HG02588 (cell line): ENCODE results near the gene PTCSC3.

Experiments
- ATAC-seq: cut with Tn5 transposase; IDR thresholded peaks from one replicate; pipeline ENCODE4 v1.9.1; 2021; ENCODE audit warnings: mild to moderate bottlenecking, moderate library complexity; ENCODE audit not compliant: unreplicated experiment

The PTCSC3 gene

DNA sequence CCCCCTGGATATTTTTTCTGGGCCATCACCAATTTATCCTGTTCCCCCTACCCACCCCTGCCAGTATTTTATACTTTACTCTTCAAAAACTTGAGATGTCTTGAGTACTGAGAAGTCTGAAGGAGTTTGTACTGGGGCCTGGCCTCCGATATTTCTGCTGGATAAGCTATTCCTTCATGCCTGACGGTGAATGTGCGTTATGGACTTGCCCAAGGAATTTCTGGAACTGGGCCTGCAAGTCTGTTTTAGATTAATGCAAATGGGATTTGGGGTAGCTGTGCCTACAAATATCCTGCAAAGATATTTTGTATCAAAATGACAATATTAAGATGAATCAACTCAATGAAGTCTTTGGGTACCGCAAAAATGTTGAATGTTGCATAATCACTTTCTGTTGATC is at the start of gene PTCSC3:
TSS of gene PTCSC3 (minus strand) at position 199 of the 400 bp plus-strand sequence.
- no peak for ATAC-seq

DNA sequence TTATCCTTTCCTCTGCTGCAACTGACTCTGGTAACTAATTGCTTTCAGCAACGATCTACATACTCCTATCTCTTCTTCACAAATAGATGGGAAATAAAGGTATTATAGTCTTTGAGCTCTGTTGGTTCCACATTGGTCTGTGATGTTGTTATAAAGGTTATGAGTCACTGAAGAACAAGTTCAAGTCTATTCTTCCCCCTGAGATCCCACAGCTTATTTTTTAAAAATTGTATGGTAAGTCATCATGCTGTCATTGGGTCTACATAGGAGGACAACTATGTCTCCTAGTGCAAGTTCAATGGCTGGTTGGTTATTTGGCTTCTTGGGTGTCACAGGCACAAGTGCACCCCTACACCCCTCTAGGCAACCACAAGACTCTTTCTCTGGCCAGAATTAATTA is 49.6 kb upstream of the PTCSC3 start:
- ATAC-seq = no peak

DNA sequence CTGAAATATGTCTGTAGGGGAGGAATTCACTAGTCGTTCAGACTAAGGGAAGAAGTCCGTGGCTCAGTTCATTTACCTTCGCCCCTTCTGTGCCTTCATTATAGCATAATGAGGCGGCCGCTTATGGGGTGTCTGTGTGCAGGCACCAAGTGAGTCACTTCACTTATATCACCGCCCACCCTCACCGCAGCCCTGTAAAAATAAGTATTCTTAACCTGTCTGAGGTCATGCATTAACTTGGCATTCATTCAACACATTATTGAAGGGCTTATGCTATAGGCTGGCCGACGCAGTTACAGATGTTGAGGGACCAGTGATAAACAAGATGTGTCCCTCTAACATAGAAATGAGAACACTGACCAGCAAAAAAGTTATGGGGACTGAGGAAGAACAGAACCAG is 47.7 kb upstream of the PTCSC3 start:
- ATAC-seq = no peak

DNA sequence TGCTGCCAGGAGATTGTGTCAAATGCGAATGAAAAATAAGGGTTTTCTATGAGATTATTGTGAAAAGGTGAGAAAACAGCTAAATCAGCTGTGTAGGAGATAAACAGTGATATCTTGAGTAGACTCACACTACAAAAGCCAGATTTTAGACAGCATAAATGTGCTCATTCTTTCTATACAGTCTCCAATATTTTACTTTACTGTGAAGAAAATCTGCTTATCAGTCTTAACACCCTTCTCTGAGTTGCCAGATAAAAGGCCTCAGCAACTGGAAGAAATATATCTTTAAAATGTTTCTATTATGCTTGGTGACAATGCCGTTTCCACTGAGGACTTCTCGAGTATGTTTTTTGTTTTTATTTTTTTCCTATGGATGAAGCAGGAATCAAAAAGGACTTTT is 47.0 kb upstream of the PTCSC3 start:
- no peak for ATAC-seq

DNA sequence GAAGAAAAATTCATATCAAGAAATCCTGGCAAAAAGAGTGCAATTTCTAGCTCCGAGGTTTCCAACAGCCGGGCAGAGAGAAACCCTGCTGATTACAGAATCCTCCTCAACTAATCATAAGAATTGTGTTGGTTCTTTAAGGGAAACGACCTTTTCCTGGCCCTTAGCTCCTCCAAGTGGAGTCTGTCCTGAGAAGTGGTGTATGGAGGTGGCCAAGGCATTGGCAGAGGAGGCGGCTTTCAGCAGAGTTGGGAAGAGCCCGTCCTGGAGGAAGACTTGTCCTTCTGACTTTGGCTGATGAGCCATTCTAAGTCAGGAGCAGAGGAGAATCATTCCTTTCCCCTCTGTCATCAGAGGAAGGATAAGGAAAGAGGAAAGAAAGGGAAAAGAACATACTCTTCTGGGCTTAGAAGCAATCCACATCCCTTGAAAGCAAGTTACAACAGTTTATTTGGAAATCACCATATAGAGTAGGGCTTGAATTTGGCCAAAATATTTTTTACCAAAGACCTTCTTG is 46.5 kb upstream of the PTCSC3 start:
- no peak for ATAC-seq

DNA sequence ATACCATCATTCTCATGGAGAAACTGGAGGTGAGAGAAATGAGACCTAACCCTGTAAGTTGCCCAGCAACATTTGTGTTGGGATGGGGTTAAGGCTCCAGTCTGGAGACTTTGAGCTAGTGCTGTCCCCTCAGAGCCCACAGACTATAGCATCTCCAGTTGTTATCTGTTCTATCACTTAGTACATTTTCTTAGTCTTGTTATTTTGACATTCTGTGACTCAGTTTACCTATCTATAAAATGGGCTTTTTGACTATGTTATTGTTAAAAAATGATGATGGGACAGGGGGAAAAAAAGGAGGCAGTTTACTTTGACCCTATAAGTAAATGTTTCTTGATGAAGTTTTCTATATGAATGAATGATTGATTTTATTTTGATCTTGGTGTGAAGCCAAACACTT is 45.8 kb upstream of the PTCSC3 start:
- no peak for ATAC-seq

DNA sequence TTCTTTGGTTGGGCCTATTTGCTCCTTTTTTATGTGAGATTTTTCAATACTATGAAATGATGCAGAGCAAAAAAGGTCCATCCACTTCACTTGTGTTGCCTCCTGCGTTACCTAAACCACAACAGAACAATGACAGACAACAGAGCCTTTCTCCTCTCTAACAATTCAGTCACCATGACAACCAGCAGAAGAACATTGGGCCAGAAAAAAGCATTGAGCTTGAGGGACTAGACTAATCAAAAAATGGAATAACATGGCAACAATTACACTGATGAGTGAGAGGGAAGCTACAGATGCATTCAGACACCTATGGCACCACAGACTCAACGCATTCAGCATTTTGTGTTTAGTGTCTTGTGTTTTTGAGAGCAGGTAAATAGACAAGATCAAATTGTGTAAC is 44.6 kb upstream of the PTCSC3 start:
- ATAC-seq = no peak

DNA sequence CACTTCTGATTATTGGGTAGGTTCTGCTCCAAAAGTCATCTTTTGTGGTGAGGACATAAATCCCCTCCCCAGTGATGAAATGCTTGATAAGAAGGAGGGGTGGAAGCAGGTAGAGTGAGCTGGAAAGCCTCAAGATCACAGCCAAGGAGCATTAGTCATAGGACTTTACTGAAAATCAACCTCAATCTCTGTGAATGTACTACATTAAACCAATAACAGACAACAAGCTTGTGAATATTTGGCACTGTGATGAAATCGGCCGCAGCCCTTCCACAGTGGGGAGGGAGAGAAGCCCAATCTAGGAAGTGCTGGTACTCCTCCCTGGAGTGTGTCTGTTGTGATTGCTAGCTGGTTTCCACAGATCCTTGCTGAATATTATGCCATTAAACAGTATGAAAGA is 41.2 kb upstream of the PTCSC3 start:
- ATAC-seq = no peak

DNA sequence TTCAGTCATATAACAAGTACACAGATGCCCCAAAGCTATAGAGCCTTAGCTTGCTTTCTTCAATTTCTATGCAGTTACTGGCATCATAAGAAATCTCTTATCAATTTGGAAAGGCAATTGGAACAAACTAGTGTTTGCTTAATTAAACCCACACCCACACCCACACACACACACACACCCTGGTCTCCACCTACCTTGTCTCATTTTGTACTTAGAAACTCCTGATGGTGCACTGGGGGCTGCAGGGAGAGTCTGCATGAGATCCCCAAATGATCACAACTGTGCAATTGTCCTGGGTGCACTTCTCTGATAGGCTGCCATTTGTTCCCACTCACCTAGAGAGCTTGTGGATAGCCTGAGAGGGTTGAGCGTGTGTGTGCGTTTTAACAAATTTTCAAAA is 40.5 kb upstream of the PTCSC3 start:
- no peak for ATAC-seq

DNA sequence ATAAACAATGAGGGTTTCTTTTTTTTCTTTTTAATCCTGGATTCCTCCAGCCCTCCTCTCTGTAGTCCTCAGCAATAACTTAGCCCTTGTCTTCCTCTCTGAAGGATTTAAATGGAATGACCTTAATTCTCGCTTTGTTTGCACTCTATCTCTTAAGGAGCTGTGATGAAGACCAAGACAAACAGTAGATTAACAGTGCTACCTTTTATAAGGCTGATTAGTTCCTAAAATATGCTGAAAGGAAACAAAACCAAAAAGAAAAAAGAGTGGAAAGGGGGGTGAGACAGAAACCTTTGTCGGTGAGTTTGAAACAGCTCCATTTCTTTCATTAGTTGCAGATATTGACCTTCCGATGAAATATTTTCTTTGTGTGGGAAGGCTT is 38.7 kb upstream of the PTCSC3 start:
- ATAC-seq = no peak

DNA sequence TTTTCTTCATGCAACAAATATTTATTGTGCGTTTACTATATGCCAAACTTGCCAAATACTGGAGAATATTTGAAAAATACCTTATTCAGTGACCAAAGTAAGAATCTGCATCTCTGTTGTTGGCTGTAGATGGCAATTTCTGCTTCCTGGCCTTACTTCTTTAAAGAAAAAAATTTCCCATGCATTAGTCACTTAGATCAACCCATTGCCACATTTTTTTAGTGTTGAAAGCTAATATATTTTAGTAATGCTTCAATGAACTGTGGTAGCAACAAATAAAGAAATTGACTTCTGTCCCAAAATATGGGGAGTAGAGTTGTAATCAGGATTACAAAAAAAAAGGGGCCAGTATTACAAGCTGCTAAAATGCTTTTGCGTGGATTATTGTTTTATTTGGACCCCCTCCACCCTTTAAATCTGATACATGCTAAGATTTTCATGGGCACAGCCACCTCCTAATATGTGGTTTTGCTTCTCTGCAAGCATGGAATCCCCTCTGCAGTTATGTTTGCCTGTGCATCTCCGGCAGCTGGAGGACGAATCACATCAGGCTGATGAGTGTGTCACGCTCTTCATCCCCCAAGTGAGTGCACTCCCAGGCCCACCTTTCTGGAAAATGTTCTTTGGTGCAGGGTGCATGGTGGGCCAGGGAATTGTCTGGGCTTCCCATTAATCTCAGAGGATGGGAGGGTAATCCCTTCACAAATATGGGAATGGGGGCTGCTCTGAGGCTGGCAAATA is 38.1 kb upstream of the PTCSC3 start:
- no peak for ATAC-seq

DNA sequence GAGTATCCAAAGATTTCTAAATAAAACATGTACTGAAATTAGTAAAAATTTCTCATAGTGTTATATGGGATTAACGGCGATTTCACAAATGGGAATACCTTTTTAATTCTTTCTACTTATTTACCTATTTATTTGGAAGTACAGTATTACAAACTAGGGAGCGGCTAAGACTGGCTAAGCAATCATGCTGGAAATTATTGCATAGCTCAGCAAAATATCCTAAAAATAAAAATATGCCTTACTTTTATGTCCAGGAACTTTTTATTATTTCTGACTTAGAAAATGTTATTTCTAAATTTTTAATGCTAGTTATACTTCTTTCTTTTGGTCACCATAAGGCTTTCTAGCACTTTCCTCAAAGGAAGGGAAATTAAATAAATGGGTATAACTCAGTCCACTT is 36.5 kb upstream of the PTCSC3 start:
- no peak for ATAC-seq

DNA sequence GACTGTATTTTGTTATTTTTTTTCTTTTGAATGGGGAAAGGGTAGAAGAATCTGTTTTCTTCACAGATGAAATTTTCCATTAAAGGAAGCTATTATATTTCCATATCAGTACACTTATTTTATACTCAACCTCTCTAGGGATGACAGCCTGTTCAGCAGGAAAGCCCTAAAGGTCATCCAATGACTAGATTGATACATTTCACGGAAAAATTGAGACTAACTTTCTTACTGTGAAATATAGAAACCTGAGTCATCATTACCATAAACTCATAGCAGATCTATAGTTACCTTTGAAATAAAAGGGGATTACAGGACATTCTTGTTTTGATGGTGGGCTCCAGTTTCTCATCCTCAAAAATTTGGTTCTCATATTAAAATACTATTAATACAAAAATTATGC is 36.1 kb upstream of the PTCSC3 start:
- no peak for ATAC-seq

DNA sequence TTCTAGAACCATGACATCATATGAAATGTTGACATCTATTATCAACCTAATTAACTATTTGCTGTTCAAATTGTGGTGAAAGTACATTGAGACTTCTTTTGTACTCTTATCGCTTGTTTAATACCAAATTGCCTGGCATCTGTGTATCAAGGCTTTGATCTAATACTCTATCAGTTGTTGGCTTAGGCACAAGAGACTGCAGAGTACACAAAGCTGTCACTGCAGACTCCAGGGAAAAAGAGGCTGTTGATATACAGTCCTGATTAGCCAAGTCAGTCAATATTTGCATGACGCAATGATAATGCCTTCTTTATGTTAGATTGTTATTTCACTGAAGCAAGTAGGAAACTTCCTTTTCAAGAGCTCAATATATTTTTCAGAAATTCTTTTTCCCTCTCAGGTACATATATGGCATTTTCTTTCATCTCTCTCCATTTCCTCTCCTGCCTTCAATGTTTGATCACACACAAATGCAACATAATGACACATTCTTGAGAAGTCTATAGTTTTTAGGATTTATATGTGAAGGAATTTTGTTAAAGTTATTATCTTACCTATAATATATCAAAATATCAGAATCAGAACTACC is 32.3 kb upstream of the PTCSC3 start:
- no peak for ATAC-seq

DNA sequence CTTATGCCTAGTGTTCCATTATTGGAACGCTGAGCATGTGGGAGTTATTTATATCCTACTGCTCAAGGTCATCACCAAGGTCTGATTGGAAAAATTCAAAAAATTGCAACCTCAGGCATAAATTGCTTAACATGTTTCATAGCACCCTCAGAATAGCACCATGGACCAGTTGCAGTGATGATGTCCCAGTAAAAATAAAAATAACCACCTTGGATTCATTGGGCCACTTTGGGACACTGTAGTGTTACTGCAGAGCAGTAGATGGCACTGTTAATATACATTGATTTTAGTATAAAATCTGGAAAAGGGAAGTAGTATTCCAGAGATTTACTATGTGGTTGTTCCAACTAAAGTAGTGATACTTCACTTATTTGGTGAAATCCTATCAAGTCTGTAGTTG is 31.0 kb upstream of the PTCSC3 start:
- ATAC-seq = no peak

DNA sequence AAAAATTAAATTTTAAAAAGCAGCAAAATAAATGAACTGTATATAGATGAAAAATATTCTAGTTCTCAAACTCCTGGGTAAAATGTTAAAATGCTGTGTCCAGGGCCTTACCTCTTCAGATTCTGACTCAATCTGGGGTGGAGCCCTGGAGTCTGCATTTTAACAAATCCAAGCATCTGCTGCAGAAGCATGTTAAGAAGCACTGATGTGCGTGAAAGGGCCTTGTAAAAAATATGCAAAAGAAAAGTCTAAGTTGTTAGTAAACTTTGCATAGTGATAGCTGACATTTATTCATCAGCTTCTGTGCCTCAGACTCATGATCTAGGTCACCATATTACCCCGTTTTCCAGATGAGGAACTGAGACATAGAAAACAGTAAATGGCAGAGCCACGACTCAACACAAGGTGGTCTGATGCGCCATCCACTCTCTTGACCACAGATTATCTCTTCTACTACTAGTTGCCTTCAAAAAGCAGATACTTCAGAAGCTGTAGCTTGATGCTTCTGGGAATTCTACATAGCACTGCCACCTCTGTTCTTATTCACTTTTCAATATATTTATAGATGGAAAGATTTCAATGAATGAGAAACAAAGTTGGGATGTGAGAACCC is 28.0 kb upstream of the PTCSC3 start:
- no peak for ATAC-seq

DNA sequence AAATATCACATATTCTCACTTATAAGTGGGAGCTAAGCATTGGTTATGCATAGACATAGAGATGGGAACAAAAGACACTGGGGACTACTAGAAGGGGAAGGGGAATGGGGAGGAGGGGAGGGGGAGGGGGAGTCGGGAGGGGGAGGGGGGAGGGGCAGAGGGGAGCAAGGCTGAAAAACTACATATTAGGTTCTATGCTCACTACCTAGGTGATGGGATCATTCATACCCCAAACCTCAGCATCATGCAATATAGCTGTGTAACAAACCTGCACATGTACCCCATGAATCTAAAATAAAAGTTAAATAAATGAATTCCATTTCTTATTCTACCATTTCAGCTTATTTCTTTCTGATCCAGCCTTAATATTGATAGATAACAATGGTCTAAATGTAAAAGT is 21.9 kb upstream of the PTCSC3 start:
- no peak for ATAC-seq

DNA sequence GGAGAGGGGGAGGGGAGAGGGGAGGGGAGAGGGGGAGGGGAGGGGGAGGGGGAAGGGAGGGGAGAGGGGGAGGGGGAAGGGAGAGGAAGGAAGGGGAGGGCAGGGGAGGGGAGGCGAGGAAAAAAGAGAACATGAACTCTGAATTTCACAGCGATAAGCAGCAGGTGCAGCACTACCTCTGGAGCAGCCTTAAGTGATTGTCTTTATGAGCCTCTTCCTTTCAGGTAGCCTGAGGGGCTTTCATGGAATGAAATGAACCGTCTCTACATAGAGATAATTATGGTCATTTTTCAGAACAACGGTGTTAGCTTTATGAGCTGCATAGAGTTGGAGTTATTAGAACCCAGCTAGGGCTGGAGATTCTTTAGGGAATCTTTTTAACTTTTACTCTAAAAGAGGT is 18.1 kb upstream of the PTCSC3 start:
- no peak for ATAC-seq

DNA sequence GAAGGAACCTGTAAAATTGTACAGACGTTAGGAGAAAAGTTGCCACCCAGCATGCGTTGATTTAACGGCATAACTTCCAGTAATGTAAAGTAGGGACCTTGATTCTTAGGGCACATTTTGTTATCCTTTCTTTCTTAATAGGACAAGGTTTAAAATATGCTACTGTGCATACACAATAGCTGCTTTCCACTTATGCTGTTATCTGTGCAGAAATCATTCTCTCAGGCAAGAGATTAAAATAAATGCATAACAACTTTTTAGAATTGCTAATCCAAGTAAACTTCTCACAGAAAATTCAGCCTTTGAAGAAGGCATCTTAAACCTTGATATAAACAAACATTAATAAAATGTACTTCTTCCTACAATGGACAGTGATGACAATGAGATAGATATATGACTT is 16.0 kb upstream of the PTCSC3 start:
- no peak for ATAC-seq

DNA sequence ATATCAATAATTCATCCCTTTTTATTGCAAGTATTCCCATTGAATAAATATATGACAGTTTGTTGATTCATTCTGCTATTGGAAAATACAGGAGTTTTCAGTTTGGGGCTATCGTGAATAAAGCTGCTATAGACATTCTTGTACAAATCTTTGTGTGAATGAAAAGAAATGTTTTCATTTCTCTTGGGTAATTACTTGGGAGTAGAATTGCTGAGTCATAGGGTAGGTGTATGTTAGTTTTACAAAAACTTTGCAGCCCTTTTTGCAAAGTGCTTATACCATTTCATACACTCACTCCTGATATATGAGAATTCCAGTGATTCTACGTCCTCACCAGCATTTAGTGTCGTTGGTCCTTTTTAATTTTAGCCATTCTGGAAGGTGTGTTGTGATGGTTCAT is 6.9 kb upstream of the PTCSC3 start:
- no peak for ATAC-seq

DNA sequence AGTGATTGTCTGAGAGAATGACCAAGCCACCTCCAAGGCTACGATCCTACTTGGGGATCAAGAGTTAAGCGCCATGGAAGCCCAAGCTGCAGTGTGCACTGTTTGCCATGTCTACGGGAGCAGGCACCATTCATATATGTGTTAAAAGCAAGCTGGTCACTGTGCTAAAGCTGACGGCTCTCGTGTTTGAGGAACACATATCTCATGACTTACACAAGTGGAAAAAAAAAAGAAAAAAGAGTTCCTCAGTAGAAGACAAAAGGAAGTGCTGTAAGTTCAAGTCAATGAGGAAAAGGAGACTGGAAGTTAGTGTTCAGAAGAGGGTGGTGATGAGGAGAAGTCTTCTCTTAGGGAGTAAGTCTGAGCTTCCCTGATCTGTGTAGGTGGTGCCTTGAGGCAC is 4.9 kb upstream of the PTCSC3 start:
- ATAC-seq = no peak

DNA sequence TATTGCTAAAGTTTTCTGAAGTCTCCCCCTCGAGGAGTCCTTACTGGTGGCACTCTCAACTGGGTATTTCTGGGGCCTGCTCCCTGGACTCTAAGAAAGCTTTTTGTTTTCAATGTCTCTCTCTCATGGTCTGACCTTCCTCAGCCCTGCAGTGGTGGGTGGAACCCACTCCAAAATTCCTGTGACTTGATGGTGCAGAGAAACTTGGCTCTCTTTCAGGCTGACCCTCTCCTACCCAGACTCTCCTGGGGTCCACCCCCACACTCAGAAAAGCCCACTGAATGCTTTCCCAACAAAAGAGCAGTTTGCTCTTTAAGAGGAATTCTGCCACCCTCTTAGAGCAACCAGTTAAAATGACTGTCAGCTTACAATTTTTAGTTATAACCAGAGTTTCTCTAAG is 967 bp upstream of the PTCSC3 start:
- ATAC-seq = no peak
